Small intestine (tissue), 7 donors: ENCODE data around the gene CAPZA1. TPM values are rescaled to one million over a fixed set of nuclear protein-coding genes. Genes with fewer than 3 reads are reported as not detected.

Experiments used
- DNase-seq, 2 donors: peaks; one replicate each; pipeline versions ENCODE4 v3.0.0 to v3.0.0-alpha.2; 2013
- FAIRE-seq: peaks from 2 replicates; lab custom pipeline; 2012; peaks lifted over from hg19 to GRCh38; lab: Jason Lieb, UNC
- H3K27ac ChIP-seq, 3 donors: one replicate each; pipeline ENCODE4 v1.5.1; 2013; ENCODE audit warnings: low read length in 2 of 3, mild to moderate bottlenecking in 2 of 3, control low read depth in 1 of 3, inconsistent platforms in 1 of 3, low read depth in 1 of 3, moderate library complexity in 1 of 3
- H3K27me3 ChIP-seq, 3 donors: one replicate each; pipeline ENCODE4 v1.6.1; 2013; ENCODE audit warnings: low read length in 3 of 3, inconsistent platforms in 1 of 3; ENCODE audit not compliant: control insufficient read depth in 3 of 3, insufficient read depth in 3 of 3
- H3K36me3 ChIP-seq, 3 donors: one replicate each; pipeline ENCODE4 v1.6.1; 2013; ENCODE audit warnings: low read length in 3 of 3, inconsistent platforms in 1 of 3, low read depth in 1 of 3, mild to moderate bottlenecking in 1 of 3, moderate library complexity in 1 of 3; ENCODE audit not compliant: control insufficient read depth in 3 of 3, insufficient read depth in 2 of 3
- H3K4me1 ChIP-seq, 3 donors: one replicate each; pipeline ENCODE4 v1.6.1; 2013; ENCODE audit warnings: low read length in 2 of 3, inconsistent platforms in 1 of 3, low read depth in 1 of 3, mild to moderate bottlenecking in 1 of 3, moderate library complexity in 1 of 3; ENCODE audit not compliant: control insufficient read depth in 3 of 3, insufficient read depth in 2 of 3
- H3K4me3 ChIP-seq, 3 donors: one replicate each; pipeline ENCODE4 v1.5.1; 2013; ENCODE audit warnings: low read length in 3 of 3, control low read depth in 1 of 3, inconsistent platforms in 1 of 3, low read depth in 1 of 3, mild to moderate bottlenecking in 1 of 3, moderate library complexity in 1 of 3
- H3K9me3 ChIP-seq, 2 donors: one replicate each; pipeline ENCODE4 v1.6.1; 2013; ENCODE audit warnings: low read depth in 1 of 2, low read length in 1 of 2; ENCODE audit not compliant: control insufficient read depth in 2 of 2, insufficient read depth in 1 of 2
- WGBS, 3 donors: extraction: QIAGEN DNeasy Blood & Tissue Kit; methylation state at CpG; one replicate each; pipeline ENCODE4 v1.1.7; 2013; 5-methylcytosine and 5-hydroxymethylcytosine counted together
- polyA plus RNA-seq, 4 donors: library from polyadenylated mRNA; stranded (reverse) in 3 of 4; unstranded in 1 of 4; fragments of 200-250 nt in 3 of 4; fragments of 120-200 nt in 1 of 4; gene quantifications; one replicate each; pipeline versions ENCODE4 v1.2.1 to v1.2.3, GENCODE V29; 2013
- donor health status: healthy with polysubstance abuse.
- donor health status: control.
- donor health status: control.
- donor health status: Bipolar disorder and iron deficiency.
- donor health status: healthy.

Gene CAPZA1
- polyA plus RNA-seq, 4 donors = 76.2 to 111 (median 92.4) TPM

DNA sequence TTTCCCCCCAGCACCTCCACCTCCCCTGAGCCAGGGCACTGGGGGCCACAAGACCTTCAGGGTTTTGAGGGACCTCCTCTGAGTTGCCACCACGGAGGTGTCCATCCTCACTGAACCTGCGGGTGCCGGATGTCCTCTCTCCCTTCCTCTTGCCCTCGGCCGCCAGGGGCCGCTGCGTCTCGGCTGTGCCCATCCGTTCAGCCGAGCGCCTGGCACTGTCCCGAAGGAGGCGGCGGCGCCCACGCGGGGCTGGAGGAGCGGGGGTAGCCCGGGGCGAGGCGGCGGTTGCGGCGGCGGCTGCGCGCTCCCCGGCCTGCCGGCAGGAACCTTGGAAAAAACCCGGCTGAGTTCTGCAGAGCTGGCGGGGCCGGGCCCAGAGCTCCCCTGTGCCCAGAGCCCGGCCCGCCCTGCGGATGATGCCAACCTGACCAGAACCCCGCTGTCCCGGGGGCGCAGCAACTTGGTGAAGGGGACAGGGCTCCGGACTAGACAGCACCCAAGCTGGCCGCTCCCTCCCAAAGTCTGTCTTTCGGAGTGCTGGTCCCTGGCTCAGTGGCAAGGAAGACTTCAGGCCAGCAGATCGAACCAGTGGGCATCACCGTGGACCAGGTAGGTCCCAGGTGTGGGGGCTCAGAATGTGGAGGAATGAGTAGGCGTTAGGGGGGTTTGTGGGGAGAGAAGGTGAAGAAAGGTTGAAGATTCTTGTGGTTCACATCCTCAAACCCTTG, 99.2 kb downstream of the CAPZA1 start:
- DNase-seq (peak; percentile 73 to 82), FAIRE-seq (no peak)
- peaks cover 0 to 17% (median 0%) of the 10 kb centered on the region in 3 donors for H3K4me1 ChIP-seq
- WGBS, 3 donors = 14 to 20% (median 19%) methylated on average over 24 to 44 of the region's 44 CpGs
- H3K4me3 ChIP-seq = no peak overlapping the region
- no peaks in the 10 kb centered on the region for H3K9me3 ChIP-seq
- no peaks in the 10 kb centered on the region for H3K36me3 ChIP-seq
- no peak overlapping the region for H3K27ac ChIP-seq
- H3K27me3 ChIP-seq = peaks cover 0 to 26% (median 0%) of the 10 kb centered on the region in 3 donors

DNA sequence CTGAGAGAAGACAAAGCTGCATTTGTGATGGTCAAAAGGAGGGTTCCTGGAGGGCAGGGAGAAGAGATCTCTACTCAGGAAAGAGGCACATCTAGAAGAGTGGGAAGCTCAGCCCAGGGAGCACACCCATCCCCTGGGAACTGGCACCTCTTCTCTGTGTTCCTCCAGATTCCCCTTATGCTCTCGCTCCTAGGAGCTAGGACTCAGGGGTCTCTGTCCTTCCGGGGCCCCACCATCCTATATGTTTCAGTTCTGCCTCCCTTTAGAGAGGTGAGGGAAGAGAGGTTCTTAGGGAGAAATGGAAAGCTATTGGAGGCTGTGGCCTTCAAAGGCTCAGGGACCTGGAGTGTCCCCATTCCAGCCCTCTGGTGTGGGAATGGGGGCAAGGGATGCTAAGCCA, 100.1 kb downstream of the CAPZA1 start:
- H3K27me3 ChIP-seq = peaks cover 0 to 18% (median 0%) of the 10 kb centered on the region in 3 donors
- no peaks in the 10 kb centered on the region for H3K36me3 ChIP-seq
- no peak for DNase-seq
- H3K4me3 ChIP-seq = no peak overlapping the region
- no peaks in the 10 kb centered on the region for H3K9me3 ChIP-seq
- H3K27ac ChIP-seq = no peak overlapping the region
- peaks cover 0 to 9% (median 0%) of the 10 kb centered on the region in 3 donors for H3K4me1 ChIP-seq
- FAIRE-seq = no peak
- 88 to 96% (median 92%) methylated on average over 2 of the region's 2 CpGs for WGBS, 3 donors

DNA sequence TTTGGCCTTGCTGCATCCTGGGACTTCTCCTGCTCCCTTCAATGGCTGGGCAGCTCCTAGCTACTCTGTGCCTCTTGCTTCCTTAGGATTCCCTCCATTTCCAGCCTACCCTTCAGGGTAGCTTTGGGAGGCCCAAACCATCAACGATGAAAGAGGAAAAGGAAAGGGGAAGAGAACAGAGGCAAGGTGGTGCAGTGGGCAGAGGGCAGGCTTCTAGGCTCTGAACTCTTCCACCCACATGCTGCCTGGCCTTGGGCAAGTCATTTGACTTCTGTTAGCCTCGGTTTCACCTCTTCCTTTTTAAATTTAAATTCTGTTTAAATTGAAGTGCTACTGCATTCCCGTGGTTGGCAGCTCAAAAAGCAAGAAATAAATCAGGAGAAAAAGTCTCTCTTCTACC, 101.2 kb downstream of the CAPZA1 start:
- Histone ChIP-seq H3K36me3 (no peaks in the 10 kb centered on the region), H3K27ac (no peak overlapping the region), H3K4me1 (peaks cover 0 to 8% (median 0%) of the 10 kb centered on the region in 3 donors), H3K27me3 (peaks cover 0 to 17% (median 0%) of the 10 kb centered on the region in 3 donors), H3K4me3 (no peak overlapping the region), H3K9me3 (no peaks in the 10 kb centered on the region)
- no peak for FAIRE-seq
- WGBS, 3 donors = 63 to 77% (median 69%) methylated on average over 3 of the region's 3 CpGs
- DNase-seq = no peak

Other genes with a start within 250 kb of the CAPZA1 start
- 10 to 100 TPM in 1 of 4 donors, 1 to 10 TPM in 3; 3.8 to 27.5 (median 6.6) TPM for gene CTTNBP2NL, start 223.6 kb upstream of the CAPZA1 start, polyA plus RNA-seq
- 1 to 10 TPM; 1.6 to 4.3 (median 3.6) TPM for gene WNT2B, start 110.9 kb upstream of the CAPZA1 start, polyA plus RNA-seq
- gene ST7L, start 691 bp upstream of the CAPZA1 start, polyA plus RNA-seq = 10 to 100 TPM in 3 of 4 donors, 1 to 10 TPM in 1; 6.3 to 17.0 (median 13.5) TPM
- gene MOV10, start 54.8 kb downstream of the CAPZA1 start, polyA plus RNA-seq = 100 to 1,000 TPM in 2 of 4 donors, 10 to 100 TPM in 2; 53.2 to 222 (median 118) TPM
- gene RHOC, start 87.3 kb downstream of the CAPZA1 start, polyA plus RNA-seq = 1,000 to 10,000 TPM in 2 of 4 donors, 100 to 1,000 TPM in 2; 235 to 1,126 (median 700) TPM
- gene PPM1J, start 95.5 kb downstream of the CAPZA1 start, polyA plus RNA-seq = under 1 TPM in 2 of 4 donors, not detected in 2; 0.35 to 1.00 TPM